ENCODE data around the gene FAM110D.

DNA sequence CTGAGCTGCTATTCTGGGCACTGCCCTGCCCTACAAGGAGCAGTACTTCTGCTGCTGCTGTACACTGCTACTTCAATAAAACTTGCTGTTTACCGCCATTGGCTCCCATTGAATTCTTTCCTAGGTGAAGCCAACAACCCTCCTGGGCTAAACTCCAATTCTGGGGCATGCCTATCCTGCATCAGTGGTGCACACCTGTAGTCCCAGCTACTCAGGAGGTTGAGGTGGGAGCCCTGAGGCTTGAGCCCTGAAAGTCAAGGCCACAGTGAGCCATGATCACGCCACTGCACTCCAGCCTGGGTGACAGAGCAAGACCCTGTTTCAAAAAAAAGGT lies 26.1 kb upstream of the FAM110D start:
- TF ChIP-seq, protein P1, sequence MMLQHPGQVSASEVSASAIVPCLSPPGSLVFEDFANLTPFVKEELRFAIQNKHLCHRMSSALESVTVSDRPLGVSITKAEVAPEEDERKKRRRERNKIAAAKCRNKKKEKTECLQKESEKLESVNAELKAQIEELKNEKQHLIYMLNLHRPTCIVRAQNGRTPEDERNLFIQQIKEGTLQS (IDR thresholded peaks at IDR 0.05; ENCODE audit: borderline replicate concordance, extremely low read depth, low read depth, low read length), result no peak
- TF ChIP-seq, protein P2, sequence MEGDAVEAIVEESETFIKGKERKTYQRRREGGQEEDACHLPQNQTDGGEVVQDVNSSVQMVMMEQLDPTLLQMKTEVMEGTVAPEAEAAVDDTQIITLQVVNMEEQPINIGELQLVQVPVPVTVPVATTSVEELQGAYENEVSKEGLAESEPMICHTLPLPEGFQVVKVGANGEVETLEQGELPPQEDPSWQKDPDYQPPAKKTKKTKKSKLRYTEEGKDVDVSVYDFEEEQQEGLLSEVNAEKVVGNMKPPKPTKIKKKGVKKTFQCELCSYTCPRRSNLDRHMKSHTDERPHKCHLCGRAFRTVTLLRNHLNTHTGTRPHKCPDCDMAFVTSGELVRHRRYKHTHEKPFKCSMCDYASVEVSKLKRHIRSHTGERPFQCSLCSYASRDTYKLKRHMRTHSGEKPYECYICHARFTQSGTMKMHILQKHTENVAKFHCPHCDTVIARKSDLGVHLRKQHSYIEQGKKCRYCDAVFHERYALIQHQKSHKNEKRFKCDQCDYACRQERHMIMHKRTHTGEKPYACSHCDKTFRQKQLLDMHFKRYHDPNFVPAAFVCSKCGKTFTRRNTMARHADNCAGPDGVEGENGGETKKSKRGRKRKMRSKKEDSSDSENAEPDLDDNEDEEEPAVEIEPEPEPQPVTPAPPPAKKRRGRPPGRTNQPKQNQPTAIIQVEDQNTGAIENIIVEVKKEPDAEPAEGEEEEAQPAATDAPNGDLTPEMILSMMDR (IDR thresholded peaks at IDR 0.05 in 2 of 3, conservative IDR thresholded peaks at IDR 0.05 in 1 of 3; ENCODE audit: control insufficient read depth in 2 of 3, extremely low read depth in 1 of 3, insufficient read depth in 1 of 3, low read depth in 3 of 3, low read length in 3 of 3), result no peak
- TF ChIP-seq POLR2A (IDR thresholded peaks at IDR 0.05; ENCODE audit: low read depth, low read length) (no peak), PML (IDR thresholded peaks at IDR 0.05; ENCODE audit: low read length) (no peak), FOXM1 (IDR thresholded peaks at IDR 0.05; ENCODE audit: low read depth, low read length) (no peak), NRF1 (conservative IDR thresholded peaks at IDR 0.05; ENCODE audit: low read depth, low read length) (no peak), EZH2 (IDR thresholded peaks at IDR 0.05; ENCODE audit: borderline replicate concordance, control insufficient read depth, low read depth, low read length) (no peak), YBX1 (IDR thresholded peaks at IDR 0.05) (no peak)
